SK-N-SH (cell line): Measurements from ENCODE around the gene PWWP2B. TPM values are rescaled to one million over a fixed set of nuclear protein-coding genes. Genes with fewer than 3 reads are reported as not detected.

Experiments
- CTCF ChIA-PET: fragments of 300-600, 350-600 bp; formaldehyde crosslinking; extraction: SDS; loops from one replicate; lab custom pipeline; 2021; lab: Yijun Ruan, JAX
- POLR2A ChIA-PET: fragments of 350-600 bp; sonication (Branson Sonifier 250); formaldehyde crosslinking; extraction: SDS; loops from one replicate; lab custom pipeline; 2020; ENCODE audit warnings: antibody characterized with exemption, inconsistent platforms; lab: Yijun Ruan, JAX
- DNase-seq: peaks from one replicate; pipeline ENCODE4 v3.0.0; 2012
- H2AFZ ChIP-seq: fragments of 200-600 bp; sonication (generic); 2 replicates; pipeline ENCODE4 v1.8.1; 2016; ENCODE audit warnings: antibody characterized with exemption, mild to moderate bottlenecking, low read depth
- H3F3A ChIP-seq: fragments of 200-600 bp; sonication (generic); replicated peaks from 2 replicates; pipeline ENCODE3; 2016; ENCODE audit warnings: antibody characterized with exemption, mild to moderate bottlenecking; ENCODE audit not compliant: insufficient read depth
- H3K27ac ChIP-seq, 2 experiments: fragments of 200-500 bp in 1 of 2; fragments of 200-600 bp in 1 of 2; sonication (Bioruptor generic) in 1 of 2; sonication (generic), shearing (Covaris generic) in 1 of 2; 2 replicates each; pipeline versions ENCODE4 v1.5.1 to v1.6.1; 2014 to 2016; ENCODE audit warnings: low read depth in 2 of 2, inconsistent platforms in 1 of 2, low read length in 1 of 2, mild to moderate bottlenecking in 1 of 2, mixed read lengths in 1 of 2
- H3K27me3 ChIP-seq: fragments of 200-600 bp; sonication (generic), shearing (Covaris generic); 2 replicates; pipeline ENCODE4 v1.6.1; 2016; ENCODE audit warnings: mixed run types; ENCODE audit not compliant: insufficient read depth
- H3K36me3 ChIP-seq, 2 experiments: fragments of 200-500 bp in 1 of 2; fragments of 200-600 bp in 1 of 2; sonication (Bioruptor generic) in 1 of 2; sonication (generic) in 1 of 2; replicated peaks in 1 of 2; 2 replicates each; pipeline versions ENCODE3 to v1.5.1; 2014 to 2016; ENCODE audit warnings: low read length in 1 of 2, mild to moderate bottlenecking in 1 of 2; ENCODE audit not compliant: insufficient read depth in 2 of 2, control insufficient read depth in 1 of 2
- H3K4me1 ChIP-seq, 2 experiments: fragments of 200-500 bp in 1 of 2; fragments of 200-600 bp in 1 of 2; sonication (Bioruptor generic) in 1 of 2; sonication (generic), shearing (Covaris generic) in 1 of 2; 2 replicates each; pipeline versions ENCODE4 v1.5.1 to v1.6.1; 2014 to 2016; ENCODE audit warnings: low read depth in 1 of 2, low read length in 1 of 2, mixed run types in 1 of 2; ENCODE audit not compliant: insufficient read depth in 2 of 2, control insufficient read depth in 1 of 2
- H3K4me2 ChIP-seq: fragments of 200-600 bp; sonication (generic), shearing (Covaris generic); 2 replicates; pipeline ENCODE4 v1.6.1; 2017; ENCODE audit warnings: mixed run types
- H3K4me3 ChIP-seq, 2 experiments: fragments of 200-500 bp in 1 of 2; fragments of 200-600 bp in 1 of 2; sonication (Bioruptor generic) in 1 of 2; sonication (generic), shearing (Covaris generic) in 1 of 2; 2 replicates each; pipeline versions ENCODE4 v1.5.1 to v1.8.1; 2014 to 2016; ENCODE audit warnings: low read depth in 2 of 2, inconsistent platforms in 1 of 2, low read length in 1 of 2, mild to moderate bottlenecking in 1 of 2, mixed read lengths in 1 of 2, moderate library complexity in 1 of 2
- H3K79me2 ChIP-seq: fragments of 200-600 bp; sonication (generic); 2 replicates; pipeline ENCODE4 v1.8.1; 2017; ENCODE audit warnings: mild to moderate bottlenecking; ENCODE audit not compliant: insufficient read depth
- H3K9ac ChIP-seq: fragments of 200-600 bp; sonication (generic); 2 replicates; pipeline ENCODE4 v1.6.1; 2017; ENCODE audit warnings: mixed run types
- H3K9me2 ChIP-seq: fragments of 200-600 bp; sonication (generic); 2 replicates; pipeline ENCODE4 v1.6.1; 2017; ENCODE audit warnings: mixed run types
- H3K9me3 ChIP-seq: fragments of 200-600 bp; sonication (generic); 2 replicates; pipeline ENCODE4 v1.6.1; 2017; ENCODE audit warnings: mixed run types, mild to moderate bottlenecking, moderate library complexity
- H4K20me1 ChIP-seq: fragments of 200-600 bp; sonication (generic); 2 replicates; pipeline ENCODE4 v1.6.1; 2017; ENCODE audit warnings: mild to moderate bottlenecking, mixed run types; ENCODE audit not compliant: insufficient read depth
- CHD2 ChIP-seq: fragments of 150-350 bp; IDR thresholded peaks from 2 replicates; pipeline ENCODE4 v1.6.1; 2018; ENCODE audit warnings: low read length; ENCODE audit not compliant: partially characterized antibody
- ELF1 ChIP-seq: IDR thresholded peaks from 2 replicates; pipeline ENCODE4 v1.4.0; 2012
- EZH2phosphoT487 ChIP-seq: fragments of 200-600 bp; sonication (generic); IDR thresholded peaks from 2 replicates; pipeline ENCODE4 v1.6.1; 2017; ENCODE audit warnings: low read depth, mixed run types, mild to moderate bottlenecking, antibody characterized with exemption, moderate library complexity, borderline replicate concordance
- FOXJ3 ChIP-seq: sonication (generic); formaldehyde crosslinking; IDR thresholded peaks from 2 replicates; pipeline ENCODE4 v1.5.1; 2020; ENCODE audit warnings: mild to moderate bottlenecking, missing genetic modification reagents
- GATA2 ChIP-seq: sonication (generic); formaldehyde crosslinking; IDR thresholded peaks from 2 replicates; pipeline ENCODE4 v1.5.0; 2020; ENCODE audit warnings: mild to moderate bottlenecking, missing genetic modification reagents
- JUND ChIP-seq: IDR thresholded peaks from 2 replicates; pipeline ENCODE4 v1.4.0; 2012
- NFIC ChIP-seq: IDR thresholded peaks from 2 replicates; pipeline ENCODE4 v1.4.0; 2012; ENCODE audit warnings: borderline replicate concordance
- POLR2AphosphoS5 ChIP-seq: IDR thresholded peaks from 2 replicates; pipeline ENCODE4 v1.6.1; 2012; ENCODE audit warnings: low read depth, low read length
- RAD21 ChIP-seq: IDR thresholded peaks from 2 replicates; pipeline ENCODE4 v1.6.1; 2012; ENCODE audit warnings: mild to moderate bottlenecking, low read length
- SIN3A ChIP-seq: IDR thresholded peaks from 2 replicates; pipeline ENCODE4 v1.6.1; 2012; ENCODE audit warnings: low read depth, mild to moderate bottlenecking, low read length, moderate library complexity, borderline replicate concordance
- TAF1 ChIP-seq: IDR thresholded peaks from 2 replicates; pipeline ENCODE4 v1.6.1; 2012; ENCODE audit warnings: low read depth, mild to moderate bottlenecking, low read length, moderate library complexity, borderline replicate concordance
- TEAD4 ChIP-seq: IDR thresholded peaks from 2 replicates; pipeline ENCODE4 v1.4.0; 2012; ENCODE audit warnings: mild to moderate bottlenecking, borderline replicate concordance; ENCODE audit not compliant: insufficient read depth
- USF1 ChIP-seq: IDR thresholded peaks from 2 replicates; pipeline ENCODE4 v1.4.0; 2012; ENCODE audit warnings: low read depth, borderline replicate concordance
- YY1 ChIP-seq: IDR thresholded peaks from 2 replicates; pipeline ENCODE4 v1.4.0; 2012; ENCODE audit warnings: low read depth, mild to moderate bottlenecking
- WGBS: methylation state at CpG from one replicate; pipeline ENCODE4 v1.1.6; 2017; ENCODE audit warnings: low lambda C conversion rate; 5-methylcytosine and 5-hydroxymethylcytosine counted together
- polyA plus RNA-seq, 3 experiments: library from polyadenylated mRNA; depleted of rRNA; stranded (reverse); fragments of >200 nt; gene quantifications; 2 replicates each; pipeline ENCODE4 v1.2.3, GENCODE V29; 2012
- TF ChIP-seq, protein P1 (sequence below): IDR thresholded peaks from 2 replicates; pipeline ENCODE4 v1.4.0; 2012; ENCODE audit warnings: low read depth
- TF ChIP-seq, protein P2 (sequence below): IDR thresholded peaks from 2 replicates; pipeline ENCODE4; 2012
- TF ChIP-seq, protein P3 (sequence below): fragments of 150-350 bp; IDR thresholded peaks from 2 replicates; pipeline ENCODE4 v1.6.1; 2017; ENCODE audit warnings: antibody characterized with exemption, low read length, low read depth, borderline replicate concordance

Gene PWWP2B
- polyA plus RNA-seq, 1 of the 3 experiments (the other 2 are of a cell fraction): 2.4 TPM

GRCh38 chr10:132350946-132351345, 46.1 kb upstream of the PWWP2B start:
- CTCF ChIA-PET: interaction anchor here (1.0 to 4.8 kb wide), 4 partner anchors 8 to 127 kb away, joined by 3 to 31 read pairs (median 18); no protein-coding TSS in a partner anchor
- TF ChIP-seq TEAD4 (no peak), SIN3A (no peak), NFIC (no peak), FOXJ3 (no peak), POLR2AphosphoS5 (no peak)
- TF ChIP-seq, protein P1, sequence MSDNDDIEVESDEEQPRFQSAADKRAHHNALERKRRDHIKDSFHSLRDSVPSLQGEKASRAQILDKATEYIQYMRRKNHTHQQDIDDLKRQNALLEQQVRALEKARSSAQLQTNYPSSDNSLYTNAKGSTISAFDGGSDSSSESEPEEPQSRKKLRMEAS: no peak
- TF ChIP-seq, protein P2, sequence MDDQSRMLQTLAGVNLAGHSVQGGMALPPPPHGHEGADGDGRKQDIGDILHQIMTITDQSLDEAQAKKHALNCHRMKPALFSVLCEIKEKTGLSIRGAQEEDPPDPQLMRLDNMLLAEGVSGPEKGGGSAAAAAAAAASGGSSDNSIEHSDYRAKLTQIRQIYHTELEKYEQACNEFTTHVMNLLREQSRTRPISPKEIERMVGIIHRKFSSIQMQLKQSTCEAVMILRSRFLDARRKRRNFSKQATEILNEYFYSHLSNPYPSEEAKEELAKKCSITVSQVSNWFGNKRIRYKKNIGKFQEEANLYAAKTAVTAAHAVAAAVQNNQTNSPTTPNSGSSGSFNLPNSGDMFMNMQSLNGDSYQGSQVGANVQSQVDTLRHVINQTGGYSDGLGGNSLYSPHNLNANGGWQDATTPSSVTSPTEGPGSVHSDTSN: no peak
- POLR2A ChIA-PET: no interaction called here

GRCh38 chr10:132351611-132352010, 45.4 kb upstream of the PWWP2B start:
- no peak overlapping the region for H3K27ac ChIP-seq
- no peaks in the 10 kb centered on the region for H3F3A ChIP-seq
- H3K4me2 ChIP-seq: no peak overlapping the region
- ChIA-PET CTCF (interaction anchor here (1.0 to 4.8 kb wide), 4 partner anchors 9 to 127 kb away, joined by 3 to 31 read pairs (median 18); no protein-coding TSS in a partner anchor), POLR2A (no interaction called here)
- peaks cover 0 to 17% of the 10 kb centered on the region in 2 experiments for H3K36me3 ChIP-seq
- H3K4me3 ChIP-seq: no peak overlapping the region
- no peaks in the 10 kb centered on the region for H3K9me2 ChIP-seq
- no peaks in the 10 kb centered on the region for H3K27me3 ChIP-seq
- no peaks in the 10 kb centered on the region for H3K4me1 ChIP-seq
- no peak overlapping the region for H3K9ac ChIP-seq
- TF ChIP-seq ELF1: no peak
- no peak for TF ChIP-seq RAD21
- no peak for TF ChIP-seq CHD2
- TF ChIP-seq USF1: no peak
- TF ChIP-seq JUND: no peak
- no peak for TF ChIP-seq GATA2 (CRISPR knock-in tag)
- no peak for TF ChIP-seq TAF1
- TF ChIP-seq, protein P3, sequence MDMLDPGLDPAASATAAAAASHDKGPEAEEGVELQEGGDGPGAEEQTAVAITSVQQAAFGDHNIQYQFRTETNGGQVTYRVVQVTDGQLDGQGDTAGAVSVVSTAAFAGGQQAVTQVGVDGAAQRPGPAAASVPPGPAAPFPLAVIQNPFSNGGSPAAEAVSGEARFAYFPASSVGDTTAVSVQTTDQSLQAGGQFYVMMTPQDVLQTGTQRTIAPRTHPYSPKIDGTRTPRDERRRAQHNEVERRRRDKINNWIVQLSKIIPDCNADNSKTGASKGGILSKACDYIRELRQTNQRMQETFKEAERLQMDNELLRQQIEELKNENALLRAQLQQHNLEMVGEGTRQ: no peak
- TF ChIP-seq YY1: no peak
- TF ChIP-seq EZH2phosphoT487: no peak
- H3K9me3 ChIP-seq: no peaks in the 10 kb centered on the region
- H2AFZ ChIP-seq: no peak overlapping the region
- no peak for DNase-seq
- peaks cover 5% of the 10 kb centered on the region; the same call in 1 of the 2 replicates for H4K20me1 ChIP-seq
- no peaks in the 10 kb centered on the region for H3K79me2 ChIP-seq
- WGBS: 93% methylated on average over 21 of the region's 25 CpGs

More at GRCh38 chr10:132350946-132351345, 46.1 kb upstream of the PWWP2B start:
- Histone ChIP-seq H3K4me3 (no peak overlapping the region), H3K27ac (no peak overlapping the region), H2AFZ (no peak overlapping the region), H3F3A (no peaks in the 10 kb centered on the region), H3K79me2 (no peaks in the 10 kb centered on the region), H3K9me2 (no peaks in the 10 kb centered on the region), H3K27me3 (no peaks in the 10 kb centered on the region), H3K9me3 (no peaks in the 10 kb centered on the region), H3K9ac (no peak overlapping the region), H3K36me3 (peaks cover 1 to 17% of the 10 kb centered on the region in 2 experiments), H3K4me2 (no peak overlapping the region), H3K4me1 (no peaks in the 10 kb centered on the region), H4K20me1 (peaks cover 5% of the 10 kb centered on the region; the same call in 1 of the 2 replicates)
- 95% methylated on average over 17 of the region's 17 CpGs for WGBS
- DNase-seq: no peak
